ENCODE results near the gene RUVBL2. TPM values are rescaled to one million over a fixed set of nuclear protein-coding genes. Genes with fewer than 3 reads are reported as not detected.

The RUVBL2 gene
- total and polyA plus RNA-seq, 2 donors (not counting 3 experiments of a cell fraction or from before 2014, with no cell fraction given), result 115 to 185 TPM

GRCh38 chr19:49061445-49061844 lies 67.8 kb downstream of the RUVBL2 start:
- BruUV-seq (replicated peaks), result no TSS peak
- Histone ChIP-seq H3K9me1 (replicated peaks; ENCODE audit: control insufficient read depth, extremely low read depth, insufficient read depth, low read length) (no peaks in the 10 kb centered on the region), H3K9me3 (replicated peaks; ENCODE audit: control insufficient read depth, insufficient read depth, low read length) (no peaks in the 10 kb centered on the region), H3K36me3 (ENCODE audit: control insufficient read depth in 2 of 2, extremely low read depth in 1 of 2, insufficient read depth in 2 of 2, low read length in 2 of 2) (no peaks in the 10 kb centered on the region), H3K79me2 (ENCODE audit: control insufficient read depth, insufficient read depth, low read length) (no peaks in the 10 kb centered on the region), H3K4me2 (ENCODE audit: insufficient read depth, low read length) (no peak overlapping the region), H3K27me3 (ENCODE audit: control insufficient read depth in 2 of 2, insufficient read depth in 2 of 2, low read length in 2 of 2) (peaks cover 20 to 21% of the 10 kb centered on the region in 2 experiments), H3K4me1 (ENCODE audit: control insufficient read depth, extremely low read depth, insufficient read depth, low read length) (peaks cover 8% of the 10 kb centered on the region), H3K4me3 (replicated peaks in 1 of 3; ENCODE audit: insufficient read depth in 1 of 3, low read depth in 1 of 3, low read length in 3 of 3) (no peak overlapping the region), H3K9ac (replicated peaks; ENCODE audit: extremely low read depth, insufficient read depth, low read length) (no peak overlapping the region), H3K27ac (ENCODE audit: insufficient read depth, low read depth, low read length) (no peak overlapping the region), H4K20me1 (replicated peaks; ENCODE audit: control insufficient read depth, extremely low read depth, insufficient read depth, low read length) (no peaks in the 10 kb centered on the region), H2AFZ (ENCODE audit: low read depth, low read length) (no peak overlapping the region)
- no peak for TF ChIP-seq FOS (IDR thresholded peaks at IDR 0.05; ENCODE audit: borderline replicate concordance, insufficient read depth, low read length)
- no peak for TF ChIP-seq POLR2A (IDR thresholded peaks at IDR 0.05; ENCODE audit: low read depth, low read length)
- no peak for TF ChIP-seq GATA2 (IDR thresholded peaks at IDR 0.05; ENCODE audit: insufficient read depth, insufficient read length, low read depth, low read length)
- no peak for TF ChIP-seq JUN (IDR thresholded peaks at IDR 0.05; ENCODE audit: borderline replicate concordance, insufficient read depth, insufficient read length, low read depth)
- no peak for TF ChIP-seq MAX (IDR thresholded peaks at IDR 0.05; ENCODE audit: insufficient read depth, insufficient read length)
- intact Hi-C loops (cut with micrococcal nuclease), result no loop called here
- DNase-seq (ENCODE audit: low read depth, low spot score), result no peak
- POLR2A ChIA-PET, result no interaction called here
- no peak for FAIRE-seq
- CTCF ChIA-PET, result interaction anchor here (0.6 kb wide), 1 partner anchor 61 kb away, joined by 4 read pairs; no protein-coding TSS in a partner anchor
- dilution Hi-C loops (cut with MboI; ENCODE audit: extremely low pct_ligation_motif_present, low sequenced_read_pairs), result no loop called here

DNA sequence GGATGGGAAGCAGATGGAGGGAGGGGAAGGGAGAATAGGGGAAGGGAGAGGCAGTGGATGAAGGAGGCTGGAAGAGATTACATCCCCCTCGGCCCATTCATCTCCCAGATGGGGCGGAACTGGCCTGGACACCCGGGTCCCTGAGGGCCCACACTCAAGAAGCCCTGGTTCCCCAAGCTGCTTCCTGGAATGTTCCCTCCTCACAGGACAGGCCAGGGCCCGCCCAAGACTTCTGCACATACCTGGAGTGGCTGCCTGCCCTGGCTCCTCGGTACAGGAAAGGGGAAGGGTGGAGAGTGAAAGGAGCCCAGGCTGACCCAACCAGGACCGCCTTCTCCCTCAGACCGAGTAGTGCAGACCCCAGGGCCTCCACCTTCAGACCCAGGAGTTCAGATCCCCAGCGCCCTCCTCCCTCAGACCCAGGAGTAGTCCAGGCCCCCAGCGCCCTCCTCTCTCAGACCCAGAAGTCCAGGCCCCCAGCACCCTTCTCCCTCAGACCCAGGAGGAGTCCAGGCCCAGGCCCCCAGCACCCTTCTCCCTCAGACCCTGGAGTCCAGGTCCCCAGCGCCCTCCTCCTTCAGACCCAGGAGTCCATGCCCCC lies 70.4 kb downstream of the RUVBL2 start:
- dilution Hi-C loops (cut with MboI; ENCODE audit: extremely low pct_ligation_motif_present, low sequenced_read_pairs), result no loop called here
- H3K9ac ChIP-seq (replicated peaks; ENCODE audit: extremely low read depth, insufficient read depth, low read length), result no peak overlapping the region
- no peaks in the 10 kb centered on the region for H3K36me3 ChIP-seq (ENCODE audit: control insufficient read depth in 2 of 2, extremely low read depth in 1 of 2, insufficient read depth in 2 of 2, low read length in 2 of 2)
- ChIA-PET CTCF (interaction anchor here (0.6 to 1.9 kb wide), 3 partner anchors 10 to 64 kb away, joined by 3 to 6 read pairs (median 5); no protein-coding TSS in a partner anchor), POLR2A (no interaction called here)
- TF ChIP-seq GATA2 (IDR thresholded peaks at IDR 0.05; ENCODE audit: insufficient read depth, insufficient read length, low read depth, low read length) (no peak), MYC (IDR thresholded peaks at IDR 0.05; ENCODE audit: low read depth, low read length) (no peak), MAX (IDR thresholded peaks at IDR 0.05; ENCODE audit: insufficient read depth, insufficient read length) (no peak), CTCF (IDR thresholded peaks at IDR 0.05; ENCODE audit: extremely low read depth in 1 of 2, insufficient read depth in 1 of 2, low read depth in 1 of 2, low read length in 2 of 2) (no peak)
- H4K20me1 ChIP-seq (replicated peaks; ENCODE audit: control insufficient read depth, extremely low read depth, insufficient read depth, low read length), result no peaks in the 10 kb centered on the region
- peaks cover 30 to 38% of the 10 kb centered on the region in 2 experiments for H3K27me3 ChIP-seq (ENCODE audit: control insufficient read depth in 2 of 2, insufficient read depth in 2 of 2, low read length in 2 of 2)
- H3K4me2 ChIP-seq (ENCODE audit: insufficient read depth, low read length), result no peak overlapping the region
- H3K4me1 ChIP-seq (ENCODE audit: control insufficient read depth, extremely low read depth, insufficient read depth, low read length), result no peaks in the 10 kb centered on the region
- no peaks in the 10 kb centered on the region for H3K79me2 ChIP-seq (ENCODE audit: control insufficient read depth, insufficient read depth, low read length)
- BruUV-seq (replicated peaks), result no TSS peak
- FAIRE-seq (no peak), DNase-seq (ENCODE audit: low read depth, low spot score) (no peak)
- intact Hi-C loops (cut with micrococcal nuclease), result no loop called here
- no peaks in the 10 kb centered on the region for H3K9me1 ChIP-seq (replicated peaks; ENCODE audit: control insufficient read depth, extremely low read depth, insufficient read depth, low read length)
- no peak overlapping the region for H2AFZ ChIP-seq (ENCODE audit: low read depth, low read length)
- H3K9me3 ChIP-seq (replicated peaks; ENCODE audit: control insufficient read depth, insufficient read depth, low read length), result no peaks in the 10 kb centered on the region
- no peak overlapping the region for H3K4me3 ChIP-seq (replicated peaks in 1 of 3; ENCODE audit: insufficient read depth in 1 of 3, low read depth in 1 of 3, low read length in 3 of 3)
- H3K27ac ChIP-seq (ENCODE audit: insufficient read depth, low read depth, low read length), result no peak overlapping the region
